ENCODE data around the gene B3GALT2.
"Not testable (repeated sequence)": the region's sequence is repeated elsewhere in the genome, so short reads cannot be mapped to it uniquely, and the experiment has no call there.

Gene B3GALT2, protein sequence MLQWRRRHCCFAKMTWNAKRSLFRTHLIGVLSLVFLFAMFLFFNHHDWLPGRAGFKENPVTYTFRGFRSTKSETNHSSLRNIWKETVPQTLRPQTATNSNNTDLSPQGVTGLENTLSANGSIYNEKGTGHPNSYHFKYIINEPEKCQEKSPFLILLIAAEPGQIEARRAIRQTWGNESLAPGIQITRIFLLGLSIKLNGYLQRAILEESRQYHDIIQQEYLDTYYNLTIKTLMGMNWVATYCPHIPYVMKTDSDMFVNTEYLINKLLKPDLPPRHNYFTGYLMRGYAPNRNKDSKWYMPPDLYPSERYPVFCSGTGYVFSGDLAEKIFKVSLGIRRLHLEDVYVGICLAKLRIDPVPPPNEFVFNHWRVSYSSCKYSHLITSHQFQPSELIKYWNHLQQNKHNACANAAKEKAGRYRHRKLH

DNA sequence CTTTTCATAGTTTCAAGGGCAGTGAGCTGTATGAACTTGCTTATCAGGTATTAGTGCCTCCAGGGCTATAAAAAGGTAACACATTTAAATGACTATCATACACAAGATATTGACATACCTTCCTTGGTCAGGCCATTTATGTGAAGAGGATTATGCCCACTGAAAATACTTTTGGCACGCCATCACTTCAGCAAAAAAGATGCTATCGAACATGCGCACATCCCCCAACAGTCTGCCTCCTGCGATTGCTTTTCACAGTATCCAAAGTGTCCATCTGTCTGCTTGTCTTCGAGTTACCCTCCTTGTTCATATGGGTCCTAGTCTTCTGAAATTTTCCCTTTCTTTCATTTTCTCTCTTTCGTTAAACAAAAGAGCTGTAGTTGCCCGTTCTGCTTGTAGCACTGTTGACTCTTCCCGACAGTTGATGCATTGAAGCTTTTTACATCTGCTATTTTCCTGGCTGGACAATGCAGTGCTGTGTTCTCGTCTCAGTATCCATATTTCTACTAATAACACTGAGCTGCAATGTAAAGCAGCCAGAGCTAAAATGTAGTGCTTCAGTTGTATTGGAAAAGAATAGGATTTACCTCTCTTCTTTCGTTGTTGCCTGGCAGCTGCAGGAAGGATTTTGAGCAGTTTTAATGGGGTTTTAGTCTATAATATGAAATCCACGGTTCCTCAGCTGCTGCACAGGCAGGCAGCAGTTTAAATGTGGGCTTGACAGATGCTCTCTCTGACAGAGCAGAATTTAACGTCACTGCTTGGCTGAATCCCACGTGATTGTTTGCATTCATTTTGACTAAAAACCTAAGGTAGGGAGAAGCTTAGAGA is at the start of gene B3GALT2:
B3GALT2 (minus strand) TSS at position 713 of the 831 bp plus-strand sequence. CDS start 5,051 bp downstream, outside the sequence.
- peak; percentile 73 for DNase-seq

DNA sequence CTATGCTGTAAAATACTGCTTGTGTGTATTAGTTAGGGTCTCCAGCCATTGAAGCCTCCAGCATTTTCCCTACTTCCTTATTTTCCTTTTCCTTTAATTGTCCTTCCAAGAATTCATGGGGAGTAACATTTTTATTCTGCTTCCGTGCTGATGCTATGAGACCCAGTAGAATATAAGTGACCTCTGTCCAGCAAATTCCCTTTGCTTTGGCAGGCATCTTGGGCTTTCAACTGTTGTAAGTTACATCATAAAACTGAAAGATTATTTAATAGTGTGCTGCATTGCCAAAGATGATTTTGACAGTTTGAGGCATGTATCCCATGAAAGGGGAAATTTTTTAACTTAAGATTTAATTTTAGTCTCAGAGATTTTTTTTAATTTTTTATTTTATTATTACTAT is 48.1 kb upstream of the B3GALT2 start:
- no peak for DNase-seq

DNA sequence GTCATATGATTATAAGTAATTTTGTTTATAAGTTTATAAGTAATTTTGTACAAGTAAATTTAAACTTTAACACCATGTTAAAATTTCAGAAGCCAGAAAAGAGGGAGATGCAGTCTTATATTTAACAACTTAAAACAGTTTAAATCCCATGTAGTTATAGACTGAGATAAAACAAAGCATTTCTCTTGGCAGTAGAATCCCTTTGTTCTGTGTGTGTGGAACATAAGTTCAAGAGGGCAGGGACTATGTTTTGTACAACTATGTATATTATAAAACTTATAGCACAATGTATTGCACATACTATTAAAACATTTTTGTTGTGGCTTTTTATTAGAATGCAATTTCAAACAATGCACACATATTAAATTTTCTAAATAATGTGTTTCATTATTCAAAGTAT is 44.7 kb upstream of the B3GALT2 start:
- DNase-seq = not testable (repeated sequence)

DNA sequence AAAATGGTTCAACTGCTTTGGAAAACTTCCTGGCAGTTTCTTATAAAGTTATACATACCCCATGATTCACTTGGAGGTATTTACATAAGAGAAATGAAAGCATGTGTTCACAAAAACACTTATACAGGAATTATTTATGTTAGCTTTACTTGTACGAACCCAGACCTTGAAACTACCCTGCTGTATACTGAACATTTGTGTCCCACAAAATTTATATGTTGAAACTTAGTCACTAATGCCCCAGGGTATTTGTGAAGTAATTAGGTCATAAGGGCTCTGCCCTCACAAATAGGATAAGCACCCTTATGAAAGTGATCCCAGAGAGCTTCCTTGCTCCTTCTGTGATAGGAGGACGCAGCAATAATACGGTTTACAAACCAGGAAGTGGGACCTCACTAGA is 42.7 kb upstream of the B3GALT2 start:
- no peak for DNase-seq

DNA sequence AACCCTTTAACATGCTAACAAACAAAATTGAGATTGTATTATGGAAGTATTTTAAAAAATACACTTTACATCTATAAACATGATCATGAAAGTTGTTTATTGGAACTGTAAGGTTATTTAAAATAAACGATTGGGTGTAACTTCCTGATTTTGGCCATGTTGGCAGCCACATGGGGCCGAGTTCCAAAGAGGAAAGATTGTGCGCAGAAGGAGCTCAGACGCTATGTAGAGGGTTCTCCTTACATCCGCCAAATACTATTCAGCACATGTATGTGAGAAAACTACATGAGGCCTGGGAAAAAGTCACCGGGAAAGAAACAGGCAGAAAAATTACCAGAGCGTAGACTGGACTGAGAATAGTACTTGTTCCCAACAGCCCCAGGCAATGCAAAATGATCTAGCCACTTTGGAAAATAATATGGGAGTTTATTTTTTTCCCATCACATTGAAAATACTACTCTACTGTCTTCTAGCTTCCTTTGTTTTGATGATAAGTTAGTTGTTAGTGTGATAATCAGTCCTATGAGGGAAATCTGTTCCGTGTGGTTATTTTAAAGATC is 35.7 kb upstream of the B3GALT2 start:
- DNase-seq = no peak

DNA sequence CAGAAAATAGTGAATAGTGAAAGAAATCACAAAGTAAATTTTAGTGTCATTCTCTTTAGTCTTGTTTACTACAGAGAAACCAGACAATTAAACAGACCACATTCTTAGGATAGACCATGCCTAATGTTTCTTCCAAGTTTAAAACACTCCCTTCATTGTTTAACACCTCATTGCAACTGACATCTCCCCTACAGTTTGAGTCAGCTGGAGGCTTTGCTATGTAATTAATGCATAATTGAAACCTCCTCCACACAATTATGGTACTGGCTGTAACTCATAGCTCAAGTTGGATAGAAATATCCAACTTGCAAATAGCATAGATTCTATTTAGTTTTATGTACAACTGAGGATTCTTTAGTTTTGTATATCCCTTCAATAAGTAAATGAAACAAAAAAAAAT is 35.2 kb upstream of the B3GALT2 start:
- no peak for DNase-seq

DNA sequence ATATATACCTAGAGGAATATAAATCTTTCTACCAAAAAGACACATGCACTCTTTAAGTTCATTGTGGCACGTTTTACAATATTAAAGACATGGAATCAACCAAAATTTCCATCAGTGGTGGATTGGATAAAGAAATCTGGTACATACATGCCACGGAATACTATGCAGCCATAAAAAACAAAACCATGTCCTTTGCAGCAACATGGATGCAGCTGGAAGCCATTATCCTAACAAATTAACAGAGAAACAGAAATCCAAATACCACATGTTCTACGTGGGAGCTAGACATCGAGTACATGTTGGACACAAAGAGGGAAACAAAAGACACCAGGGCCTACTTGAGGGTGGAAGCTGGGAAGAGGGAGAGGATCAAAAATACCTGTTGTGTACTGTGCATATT is 33.0 kb upstream of the B3GALT2 start:
- no peak for DNase-seq

DNA sequence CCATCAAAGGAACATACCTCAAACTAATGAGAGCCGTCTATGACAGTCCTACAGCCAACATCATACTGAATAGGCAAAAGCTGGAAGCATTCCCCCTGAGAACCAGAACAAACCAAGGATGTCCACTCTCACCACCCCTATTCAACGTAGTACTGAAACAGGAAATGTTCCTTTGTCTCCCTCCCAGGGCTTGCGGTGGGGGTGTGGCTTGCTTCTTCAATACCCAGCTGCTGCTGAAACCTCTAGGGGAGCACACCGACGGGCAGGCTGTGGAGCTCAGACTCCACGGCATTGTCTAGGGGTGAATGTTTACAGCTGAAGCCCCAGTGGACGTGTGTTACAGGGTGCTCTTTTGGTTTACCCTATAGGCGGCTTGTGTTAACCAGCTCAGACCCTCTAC is 30.5 kb upstream of the B3GALT2 start:
- DNase-seq = no peak

DNA sequence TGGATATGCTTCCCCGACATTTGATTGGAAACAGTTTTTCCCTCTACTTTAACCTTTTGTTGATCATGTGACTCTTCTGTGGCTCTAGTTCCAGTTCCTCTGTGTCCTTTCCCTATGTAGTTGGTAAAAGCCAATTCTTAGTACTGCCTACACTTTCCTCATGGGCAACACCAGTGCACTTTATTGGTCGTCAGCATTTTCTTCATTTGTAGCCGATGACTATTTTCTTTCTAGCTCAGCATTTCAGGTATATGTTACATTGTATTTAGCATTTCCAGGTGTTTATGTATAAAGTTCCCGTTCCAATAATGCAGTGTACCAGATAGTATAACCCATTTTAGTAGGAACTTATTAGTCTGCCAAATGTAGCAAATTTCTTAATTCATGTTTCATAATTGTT is 27.6 kb upstream of the B3GALT2 start:
- DNase-seq = no peak

DNA sequence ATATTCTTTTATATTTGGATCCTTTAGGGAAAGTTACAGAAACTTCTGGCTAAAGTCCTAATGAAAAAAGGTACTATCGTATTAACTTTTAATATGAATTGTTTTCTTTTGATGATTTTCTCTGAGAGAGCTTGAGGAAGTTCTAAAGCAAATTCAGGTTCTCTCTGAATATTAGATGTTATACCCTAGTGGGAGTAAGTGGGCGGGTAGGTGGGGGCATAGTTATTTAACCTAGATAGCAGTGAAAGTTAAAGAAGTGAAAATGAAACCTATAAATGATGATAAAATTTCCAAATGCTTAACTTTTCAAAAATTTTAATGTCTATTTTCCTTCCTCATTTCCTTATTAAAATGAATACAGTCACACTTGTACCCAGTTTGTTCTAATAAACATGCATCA is 26.2 kb upstream of the B3GALT2 start:
- no peak for DNase-seq

DNA sequence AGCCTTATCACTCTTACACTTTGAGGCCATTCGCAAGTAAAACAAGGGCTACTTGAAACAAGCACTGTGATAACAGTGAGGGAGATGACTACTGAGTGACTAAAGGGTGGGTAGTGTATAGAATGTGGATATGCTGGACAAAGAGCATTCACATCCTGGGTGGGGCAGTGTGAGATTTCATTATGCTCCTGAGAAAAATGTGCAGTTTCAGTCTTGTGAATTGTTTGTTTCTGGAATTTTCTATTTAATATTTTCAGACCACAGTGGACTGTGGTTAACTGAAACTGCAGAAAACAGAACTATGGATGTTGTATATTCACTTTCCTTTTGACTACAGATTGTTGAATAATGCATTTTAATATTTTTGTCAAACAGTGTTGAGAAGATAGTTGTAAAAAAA is 25.1 kb upstream of the B3GALT2 start:
- no peak for DNase-seq

DNA sequence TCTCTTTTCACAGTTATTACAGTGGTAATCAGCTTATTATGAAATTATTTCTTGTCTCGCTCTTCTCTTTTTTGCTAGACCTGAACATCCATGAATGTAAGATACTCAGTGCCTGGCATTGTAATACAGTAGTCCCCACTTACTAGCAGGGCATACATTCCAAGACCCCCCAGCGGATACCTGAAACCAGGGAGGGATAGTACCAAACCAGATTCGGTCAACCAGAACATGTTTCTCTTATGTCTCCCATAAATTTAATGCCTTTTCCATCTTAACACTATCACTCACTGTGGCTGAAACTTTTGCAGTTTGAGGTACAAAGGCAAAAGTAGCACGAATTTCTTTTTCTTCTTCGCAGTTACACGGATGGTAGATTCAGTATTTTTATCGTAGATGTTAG is 24.6 kb upstream of the B3GALT2 start:
- no peak for DNase-seq

DNA sequence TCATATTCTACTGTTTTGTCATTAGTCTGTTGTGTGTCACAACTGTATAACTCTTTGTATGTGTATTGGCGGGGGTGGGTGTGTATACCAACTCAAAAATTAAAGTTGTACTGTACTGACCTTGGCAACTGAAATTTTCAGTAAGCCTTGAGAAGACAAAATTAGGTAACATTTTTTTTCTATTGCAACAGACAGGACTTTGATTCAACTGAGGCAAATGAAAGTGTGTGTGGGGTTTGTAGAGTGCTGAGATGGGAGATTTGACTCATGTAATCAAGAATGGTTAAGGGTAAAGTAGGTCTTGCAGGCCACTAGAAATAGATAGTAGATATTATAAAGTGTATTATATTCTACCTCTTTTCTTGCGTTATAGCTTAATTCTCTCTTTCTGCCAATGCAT is 14.6 kb upstream of the B3GALT2 start:
- no peak for DNase-seq

DNA sequence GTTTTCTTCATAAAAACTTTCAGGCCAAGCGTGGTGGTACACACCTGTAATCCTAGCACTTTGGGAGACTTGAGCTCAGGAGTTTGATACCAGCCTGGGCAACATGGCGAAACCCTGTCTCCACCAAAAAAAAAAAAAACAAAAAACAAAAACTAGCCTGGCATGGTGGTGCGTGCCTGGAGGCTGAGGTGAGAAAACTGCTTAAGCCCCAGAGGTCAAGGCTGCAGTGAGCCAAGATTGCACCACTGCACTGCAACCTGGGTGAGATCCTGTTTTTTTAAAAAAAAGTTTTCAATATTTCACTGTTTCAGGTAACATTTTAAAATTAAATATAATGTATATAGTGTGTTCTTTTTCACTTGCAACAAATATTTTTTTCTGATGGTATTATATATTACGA is 13.5 kb upstream of the B3GALT2 start:
- no peak for DNase-seq

DNA sequence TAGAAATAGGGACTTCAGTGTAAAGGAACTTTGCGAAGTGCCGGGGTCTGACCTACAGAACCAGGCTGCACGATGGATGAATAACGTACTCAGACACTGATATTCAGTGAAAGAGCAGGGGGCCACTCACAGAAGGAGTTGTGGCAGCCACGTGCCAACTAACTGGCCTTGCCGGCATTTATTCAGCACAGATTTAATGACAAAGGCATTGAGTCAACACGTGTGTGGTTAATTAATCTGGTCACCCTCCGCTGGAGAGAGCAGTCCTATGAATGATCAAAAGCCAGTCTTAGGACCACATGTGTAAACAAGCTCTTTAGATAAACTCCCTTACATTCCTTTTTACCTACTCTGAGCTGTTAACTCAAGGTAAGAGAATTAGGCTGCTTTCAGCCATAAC is 6.2 kb upstream of the B3GALT2 start:
- DNase-seq = no peak

DNA sequence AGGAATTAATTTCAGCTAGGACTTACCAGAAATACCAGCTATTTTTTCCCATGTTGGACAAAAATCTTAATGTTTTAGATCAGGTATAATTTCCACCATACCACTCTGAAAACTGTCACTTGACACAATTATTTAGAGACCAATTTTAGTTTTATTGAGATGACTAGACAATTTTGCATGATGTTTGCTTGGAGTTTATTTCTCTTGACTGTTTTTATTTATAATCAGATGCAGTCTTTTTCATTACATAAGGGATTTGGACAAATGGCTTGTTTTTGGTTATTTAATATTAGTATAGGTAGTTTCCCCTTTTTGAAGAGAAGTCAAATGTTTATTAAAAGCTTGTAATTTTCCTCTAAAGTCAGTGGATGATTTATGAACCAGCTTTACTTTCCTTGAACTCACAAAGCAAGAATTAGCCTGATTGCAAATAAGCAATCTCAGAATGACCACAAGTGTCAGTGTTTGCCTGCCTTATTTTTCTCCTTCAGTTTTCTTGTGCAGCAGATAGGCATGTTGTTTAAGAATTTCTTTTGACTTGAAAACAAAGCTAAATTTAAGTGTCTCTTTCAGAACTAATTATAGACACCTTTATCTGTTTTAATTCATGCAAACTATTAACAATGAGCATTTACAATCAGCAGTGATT is 3.8 kb upstream of the B3GALT2 start:
- DNase-seq = no peak

DNA sequence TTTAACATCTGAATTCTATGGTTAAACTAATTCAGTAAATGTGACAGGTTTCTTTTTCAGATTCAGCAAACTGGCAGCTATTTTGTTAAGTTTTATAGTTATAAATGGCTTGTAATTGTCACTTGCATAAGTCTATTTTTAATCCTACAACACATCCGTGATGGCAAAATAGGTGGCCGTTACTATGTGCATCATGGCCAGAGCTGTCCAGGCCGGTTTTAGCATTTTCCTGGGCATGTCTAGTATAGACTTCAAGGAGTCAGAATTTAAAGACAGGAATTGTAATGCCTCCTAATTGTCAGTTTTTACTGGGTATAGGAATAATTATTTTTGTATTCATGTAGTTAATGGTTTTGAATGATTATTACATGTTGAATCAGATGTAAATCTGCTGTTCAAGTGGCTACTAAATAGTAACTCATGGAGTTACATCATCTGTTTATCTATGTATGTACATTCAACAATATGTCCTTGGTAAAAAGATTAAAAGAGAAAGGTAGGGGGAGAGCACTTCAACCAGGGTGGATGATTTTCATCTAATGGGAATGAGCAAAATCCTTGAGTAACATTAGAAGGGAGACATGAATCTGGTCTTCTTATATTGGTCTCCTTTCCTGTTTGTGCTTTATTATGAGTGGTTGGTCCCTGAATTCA is 3.2 kb upstream of the B3GALT2 start:
- DNase-seq = no peak

DNA sequence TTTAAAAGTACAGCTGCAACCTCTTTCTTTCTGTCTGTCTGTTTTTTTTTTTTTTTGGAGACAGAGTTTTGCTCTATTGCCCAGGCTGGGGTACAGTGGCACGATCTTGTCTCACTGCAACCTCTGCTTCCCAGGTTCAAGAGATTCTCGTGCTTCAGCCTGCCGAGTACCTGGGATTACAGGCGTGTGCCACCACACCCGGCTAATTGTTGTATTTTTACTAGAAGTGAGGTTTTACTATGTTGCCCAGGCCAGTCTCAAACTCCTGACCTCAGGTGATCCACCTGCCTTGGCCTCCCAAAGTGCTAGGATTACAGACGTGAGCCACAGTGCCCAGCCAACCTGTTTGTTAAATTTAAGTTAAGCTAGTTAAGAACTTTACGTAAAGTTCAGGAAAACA is 2.5 kb upstream of the B3GALT2 start:
- not testable (repeated sequence) for DNase-seq

DNA sequence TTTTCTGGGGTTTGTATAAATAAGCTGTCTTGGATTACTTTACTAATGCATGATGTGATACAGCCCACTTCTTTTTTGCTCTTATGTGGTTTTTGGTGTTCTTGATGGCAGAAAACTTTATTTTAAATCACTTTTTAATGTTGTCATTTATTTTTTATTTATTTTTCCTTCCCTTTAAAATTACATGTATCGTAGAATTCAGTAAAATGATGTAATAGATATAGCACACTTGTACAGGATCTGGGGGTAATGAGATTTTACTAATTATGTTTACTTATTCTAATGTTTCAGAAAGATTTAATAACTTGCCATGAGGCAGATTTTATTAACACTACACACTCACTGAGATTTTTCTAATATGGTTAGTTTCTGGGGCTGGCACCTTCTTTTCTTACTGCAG is 701 bp upstream of the B3GALT2 start:
- DNase-seq = no peak

DNA sequence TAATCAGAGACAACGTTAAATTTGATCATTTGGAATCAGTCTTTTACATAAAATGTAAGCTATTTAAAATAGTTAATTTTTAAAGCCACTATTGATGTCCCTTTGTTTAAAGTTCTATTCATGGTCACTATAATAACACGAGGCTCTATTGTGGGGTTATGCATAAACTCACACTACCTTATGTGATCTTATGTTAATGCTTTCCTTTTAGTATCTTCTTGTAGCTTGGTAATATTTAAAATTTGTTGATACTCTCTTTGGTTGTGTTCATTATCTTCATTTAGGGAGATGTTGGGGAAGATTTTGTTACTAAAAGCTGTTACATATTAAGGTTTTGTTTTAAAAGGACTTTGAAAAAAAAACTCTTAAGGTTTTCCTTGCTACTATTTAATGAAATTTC is 1.2 kb downstream of the B3GALT2 start:
- DNase-seq = no peak

DNA sequence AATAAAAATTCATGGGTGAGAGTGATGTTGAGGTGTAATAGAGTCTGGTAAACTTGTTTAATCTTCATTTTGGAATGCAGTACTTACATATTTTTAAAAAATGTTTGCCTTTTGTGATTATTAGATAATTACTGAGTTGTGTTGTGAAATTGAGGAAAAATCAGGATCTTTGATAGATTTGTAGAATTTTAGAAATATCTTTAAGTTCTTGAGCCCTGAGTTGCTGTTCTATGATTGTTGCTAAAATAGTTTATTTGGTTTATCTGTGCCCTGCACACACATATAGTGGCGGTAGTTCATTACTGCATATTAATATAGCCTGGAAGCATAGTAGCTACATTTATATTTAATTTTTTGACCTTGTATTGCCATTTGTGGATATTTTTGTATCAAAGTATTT is 1.6 kb downstream of the B3GALT2 start:
- DNase-seq = no peak

DNA sequence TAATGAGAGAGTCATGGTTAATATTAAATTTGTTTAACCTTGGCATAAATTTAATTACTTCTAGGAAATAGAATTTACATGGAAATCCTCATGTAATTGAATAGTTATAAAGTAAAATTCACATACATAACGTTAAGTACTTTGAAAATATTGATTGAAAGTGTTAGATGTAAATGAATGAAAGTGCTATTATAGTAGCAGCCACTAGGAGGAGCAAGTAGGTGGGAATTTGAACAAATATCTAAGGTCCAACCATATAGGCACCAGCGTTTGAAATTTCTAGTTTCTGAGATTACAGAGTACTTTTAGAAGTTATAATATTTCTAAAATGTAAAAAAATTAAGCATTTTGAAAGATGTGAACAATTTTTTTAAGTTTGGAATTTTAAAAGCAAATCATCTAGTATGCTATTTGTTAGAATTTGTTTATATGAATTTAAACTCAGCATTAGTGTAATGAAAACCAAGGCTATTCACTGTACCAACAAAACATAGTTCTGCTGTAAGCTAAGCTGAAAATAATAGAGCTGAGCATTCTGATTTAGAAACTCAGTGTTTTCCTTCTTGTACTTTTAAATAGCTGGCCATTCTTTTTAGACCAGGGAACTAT is 3.3 kb downstream of the B3GALT2 start:
- DNase-seq = peak; percentile 27

Data from NCI-H526 treated with DMSO at 0.1 percent for 48 hours (cell line).